HCT116 (cell line): Measurements from ENCODE around the gene TMEM234.
A peak's percentile ranks its signal among the peaks of the same experiment; 100 is the strongest.

ENCODE experiments used
- EGR1 ChIP-seq: IDR thresholded peaks from 2 replicates; pipeline ENCODE4 v1.6.1; 2012; ENCODE audit warnings: low read depth
- EZH2 ChIP-seq: fragments of 200-600 bp; sonication (generic); IDR thresholded peaks from 2 replicates; pipeline ENCODE4 v1.6.1; 2017; ENCODE audit warnings: antibody characterized with exemption, mixed run types
- EZH2phosphoT487 ChIP-seq: fragments of 200-600 bp; IDR thresholded peaks from 2 replicates; pipeline ENCODE4 v1.6.1; 2018; ENCODE audit warnings: antibody characterized with exemption, borderline replicate concordance
- JUND ChIP-seq: IDR thresholded peaks from 2 replicates; pipeline ENCODE4 v1.6.1; 2012
- POLR2A ChIP-seq: IDR thresholded peaks from 2 replicates; pipeline ENCODE4 v1.7.0; 2011; ENCODE audit warnings: borderline replicate concordance; ENCODE audit not compliant: insufficient read depth, insufficient read length; ENCODE audit errors: extremely low read depth
- POLR2AphosphoS5 ChIP-seq: IDR thresholded peaks from 2 replicates; pipeline ENCODE4 v1.6.1; 2011; ENCODE audit warnings: mild to moderate bottlenecking, low read depth, low read length, moderate library complexity
- RAD21 ChIP-seq: IDR thresholded peaks from 2 replicates; pipeline ENCODE4 v1.6.1; 2012; ENCODE audit warnings: low read depth, mild to moderate bottlenecking
- SP1 ChIP-seq: IDR thresholded peaks from 2 replicates; pipeline ENCODE4 v1.6.1; 2012; ENCODE audit warnings: low read depth
- TCF7L2 ChIP-seq: IDR thresholded peaks from 2 replicates; pipeline ENCODE4 v1.7.0; 2011; ENCODE audit warnings: borderline replicate concordance, inconsistent platforms; ENCODE audit not compliant: insufficient read depth, insufficient read length; ENCODE audit errors: extremely low read depth
- ZFX ChIP-seq: fragments of 450-650 bp; IDR thresholded peaks from 2 replicates; pipeline ENCODE4 v1.6.1; 2017
- TF ChIP-seq, protein P1 (sequence below), 3 experiments: fragments of 200-600 bp in 1 of 3; sonication (generic) in 1 of 3; IDR thresholded peaks in 2 of 3; conservative IDR thresholded peaks in 1 of 3; 2 replicates each; pipeline ENCODE4 v1.5.1; 2012 to 2017; ENCODE audit warnings: low read depth in 2 of 3, low read length in 2 of 3, antibody characterized with exemption in 1 of 3, borderline replicate concordance in 1 of 3, control low read depth in 1 of 3, mild to moderate bottlenecking in 1 of 3, mixed read lengths in 1 of 3, mixed run types in 1 of 3, moderate library complexity in 1 of 3; ENCODE audit not compliant: insufficient read depth in 1 of 3
- TF ChIP-seq, protein P2 (sequence below): IDR thresholded peaks from 2 replicates; pipeline ENCODE4 v1.6.1; 2011; ENCODE audit warnings: mild to moderate bottlenecking, low read length, moderate library complexity; ENCODE audit not compliant: insufficient replicate concordance; ENCODE audit errors: extremely low read depth
- TF ChIP-seq, protein P3 (sequence below): IDR thresholded peaks from 2 replicates; pipeline ENCODE4 v1.6.1; 2012
- TF ChIP-seq, protein P4 (sequence below): IDR thresholded peaks from 2 replicates; pipeline ENCODE4 v1.6.1; 2012; ENCODE audit warnings: low read depth

DNA sequence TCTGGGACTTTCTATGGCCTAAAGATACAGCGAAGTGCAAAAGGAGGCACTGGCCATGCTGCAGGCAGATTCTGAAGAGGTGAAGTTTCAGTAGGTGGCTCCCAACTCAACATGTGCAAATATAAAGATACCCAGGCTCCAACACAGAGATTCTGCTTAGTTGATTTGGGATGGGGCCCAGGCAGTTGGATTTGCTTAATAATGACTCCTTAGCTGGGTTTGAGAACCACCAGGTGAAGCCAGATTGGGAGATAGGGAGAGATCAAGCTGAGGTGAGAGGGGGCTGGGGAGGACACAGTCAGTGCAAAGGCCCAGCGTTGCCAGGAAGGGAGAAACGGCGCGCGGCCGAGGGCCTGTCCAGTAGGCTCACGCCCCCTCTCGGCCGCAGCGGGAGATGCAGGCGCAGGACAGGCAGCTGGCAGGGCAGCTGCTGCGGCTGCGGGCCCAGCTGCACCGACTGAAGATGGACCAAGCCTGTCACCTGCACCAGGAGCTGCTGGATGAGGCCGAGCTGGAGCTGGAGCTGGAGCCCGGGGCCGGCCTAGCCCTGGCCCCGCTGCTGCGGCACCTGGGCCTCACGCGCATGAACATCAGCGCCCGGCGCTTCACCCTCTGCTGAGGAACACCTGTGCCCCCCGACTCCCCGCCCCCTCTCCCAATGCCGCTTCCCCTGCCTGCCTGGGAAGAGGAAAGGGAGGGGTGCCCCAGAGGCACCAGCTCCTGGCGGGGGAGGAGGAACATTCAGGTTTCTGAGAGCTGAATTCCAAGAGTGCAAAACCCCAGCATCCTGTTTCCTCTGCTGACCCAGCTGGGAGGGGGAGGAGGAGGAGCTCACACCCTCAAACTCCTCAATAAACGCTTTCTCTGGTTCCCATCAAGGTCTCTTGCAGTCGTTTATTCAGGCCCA, 26.1 kb upstream of the TMEM234 start:
- TF ChIP-seq, protein P1, sequence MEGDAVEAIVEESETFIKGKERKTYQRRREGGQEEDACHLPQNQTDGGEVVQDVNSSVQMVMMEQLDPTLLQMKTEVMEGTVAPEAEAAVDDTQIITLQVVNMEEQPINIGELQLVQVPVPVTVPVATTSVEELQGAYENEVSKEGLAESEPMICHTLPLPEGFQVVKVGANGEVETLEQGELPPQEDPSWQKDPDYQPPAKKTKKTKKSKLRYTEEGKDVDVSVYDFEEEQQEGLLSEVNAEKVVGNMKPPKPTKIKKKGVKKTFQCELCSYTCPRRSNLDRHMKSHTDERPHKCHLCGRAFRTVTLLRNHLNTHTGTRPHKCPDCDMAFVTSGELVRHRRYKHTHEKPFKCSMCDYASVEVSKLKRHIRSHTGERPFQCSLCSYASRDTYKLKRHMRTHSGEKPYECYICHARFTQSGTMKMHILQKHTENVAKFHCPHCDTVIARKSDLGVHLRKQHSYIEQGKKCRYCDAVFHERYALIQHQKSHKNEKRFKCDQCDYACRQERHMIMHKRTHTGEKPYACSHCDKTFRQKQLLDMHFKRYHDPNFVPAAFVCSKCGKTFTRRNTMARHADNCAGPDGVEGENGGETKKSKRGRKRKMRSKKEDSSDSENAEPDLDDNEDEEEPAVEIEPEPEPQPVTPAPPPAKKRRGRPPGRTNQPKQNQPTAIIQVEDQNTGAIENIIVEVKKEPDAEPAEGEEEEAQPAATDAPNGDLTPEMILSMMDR (IDR thresholded peaks at IDR 0.05 in 2 of 3, conservative IDR thresholded peaks at IDR 0.05 in 1 of 3; ENCODE audit: borderline replicate concordance in 1 of 3, insufficient read depth in 1 of 3, low read depth in 2 of 3, low read length in 2 of 3), result peak; percentile 73 to 96 (median 85)
- no peak for TF ChIP-seq EZH2
- no peak for TF ChIP-seq POLR2A
- TF ChIP-seq EZH2phosphoT487, result no peak
- TF ChIP-seq, protein P2, sequence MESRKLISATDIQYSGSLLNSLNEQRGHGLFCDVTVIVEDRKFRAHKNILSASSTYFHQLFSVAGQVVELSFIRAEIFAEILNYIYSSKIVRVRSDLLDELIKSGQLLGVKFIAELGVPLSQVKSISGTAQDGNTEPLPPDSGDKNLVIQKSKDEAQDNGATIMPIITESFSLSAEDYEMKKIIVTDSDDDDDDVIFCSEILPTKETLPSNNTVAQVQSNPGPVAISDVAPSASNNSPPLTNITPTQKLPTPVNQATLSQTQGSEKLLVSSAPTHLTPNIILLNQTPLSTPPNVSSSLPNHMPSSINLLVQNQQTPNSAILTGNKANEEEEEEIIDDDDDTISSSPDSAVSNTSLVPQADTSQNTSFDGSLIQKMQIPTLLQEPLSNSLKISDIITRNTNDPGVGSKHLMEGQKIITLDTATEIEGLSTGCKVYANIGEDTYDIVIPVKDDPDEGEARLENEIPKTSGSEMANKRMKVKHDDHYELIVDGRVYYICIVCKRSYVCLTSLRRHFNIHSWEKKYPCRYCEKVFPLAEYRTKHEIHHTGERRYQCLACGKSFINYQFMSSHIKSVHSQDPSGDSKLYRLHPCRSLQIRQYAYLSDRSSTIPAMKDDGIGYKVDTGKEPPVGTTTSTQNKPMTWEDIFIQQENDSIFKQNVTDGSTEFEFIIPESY, result no peak
- TF ChIP-seq POLR2AphosphoS5, result no peak
- no peak for TF ChIP-seq TCF7L2
- no peak for TF ChIP-seq JUND
- TF ChIP-seq SP1, result no peak
- no peak for TF ChIP-seq EGR1
- peak; percentile 82 for TF ChIP-seq RAD21
- TF ChIP-seq, protein P3, sequence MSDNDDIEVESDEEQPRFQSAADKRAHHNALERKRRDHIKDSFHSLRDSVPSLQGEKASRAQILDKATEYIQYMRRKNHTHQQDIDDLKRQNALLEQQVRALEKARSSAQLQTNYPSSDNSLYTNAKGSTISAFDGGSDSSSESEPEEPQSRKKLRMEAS, result no peak
- TF ChIP-seq, protein P4, sequence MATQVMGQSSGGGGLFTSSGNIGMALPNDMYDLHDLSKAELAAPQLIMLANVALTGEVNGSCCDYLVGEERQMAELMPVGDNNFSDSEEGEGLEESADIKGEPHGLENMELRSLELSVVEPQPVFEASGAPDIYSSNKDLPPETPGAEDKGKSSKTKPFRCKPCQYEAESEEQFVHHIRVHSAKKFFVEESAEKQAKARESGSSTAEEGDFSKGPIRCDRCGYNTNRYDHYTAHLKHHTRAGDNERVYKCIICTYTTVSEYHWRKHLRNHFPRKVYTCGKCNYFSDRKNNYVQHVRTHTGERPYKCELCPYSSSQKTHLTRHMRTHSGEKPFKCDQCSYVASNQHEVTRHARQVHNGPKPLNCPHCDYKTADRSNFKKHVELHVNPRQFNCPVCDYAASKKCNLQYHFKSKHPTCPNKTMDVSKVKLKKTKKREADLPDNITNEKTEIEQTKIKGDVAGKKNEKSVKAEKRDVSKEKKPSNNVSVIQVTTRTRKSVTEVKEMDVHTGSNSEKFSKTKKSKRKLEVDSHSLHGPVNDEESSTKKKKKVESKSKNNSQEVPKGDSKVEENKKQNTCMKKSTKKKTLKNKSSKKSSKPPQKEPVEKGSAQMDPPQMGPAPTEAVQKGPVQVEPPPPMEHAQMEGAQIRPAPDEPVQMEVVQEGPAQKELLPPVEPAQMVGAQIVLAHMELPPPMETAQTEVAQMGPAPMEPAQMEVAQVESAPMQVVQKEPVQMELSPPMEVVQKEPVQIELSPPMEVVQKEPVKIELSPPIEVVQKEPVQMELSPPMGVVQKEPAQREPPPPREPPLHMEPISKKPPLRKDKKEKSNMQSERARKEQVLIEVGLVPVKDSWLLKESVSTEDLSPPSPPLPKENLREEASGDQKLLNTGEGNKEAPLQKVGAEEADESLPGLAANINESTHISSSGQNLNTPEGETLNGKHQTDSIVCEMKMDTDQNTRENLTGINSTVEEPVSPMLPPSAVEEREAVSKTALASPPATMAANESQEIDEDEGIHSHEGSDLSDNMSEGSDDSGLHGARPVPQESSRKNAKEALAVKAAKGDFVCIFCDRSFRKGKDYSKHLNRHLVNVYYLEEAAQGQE, result no peak
- peak; percentile 17; the same call in 1 of the 2 replicates for TF ChIP-seq ZFX
